Kidney epithelial cell (primary cell): ENCODE results near the gene PTGES2. TPM values are rescaled to one million over a fixed set of nuclear protein-coding genes. Genes with fewer than 3 reads are reported as not detected.
"Not testable (repeated sequence)": the region's sequence is repeated elsewhere in the genome, so short reads cannot be mapped to it uniquely, and the experiment has no call there.

ENCODE experiments used
- DNase-seq: peaks from one replicate; pipeline ENCODE4 v3.0.0-alpha.2; 2010; ENCODE audit warnings: low read depth
- H3K27me3 ChIP-seq: 2 replicates; pipeline ENCODE4 v1.6.0; 2011; ENCODE audit warnings: low read length; ENCODE audit not compliant: control insufficient read depth, insufficient read depth
- H3K36me3 ChIP-seq: 2 replicates; pipeline ENCODE4 v1.5.1; 2011; ENCODE audit warnings: low read length; ENCODE audit not compliant: control insufficient read depth, insufficient read depth
- H3K4me3 ChIP-seq: 2 replicates; pipeline ENCODE4 v1.5.1; 2011; ENCODE audit warnings: low read depth, mild to moderate bottlenecking, control low read depth, low read length
- total RNA-seq: library from RNA; depleted of rRNA; stranded (reverse); fragments of >200 nt; gene quantifications from 2 replicates; pipeline ENCODE4 v1.2.3, GENCODE V29; 2015
- TF ChIP-seq, protein P1 (sequence below): IDR thresholded peaks from 2 replicates; pipeline ENCODE4 v1.5.1; 2011; ENCODE audit warnings: mild to moderate bottlenecking, moderate library complexity, low read length, control low read depth, inconsistent platforms; ENCODE audit not compliant: insufficient read depth, poor library complexity, severe bottlenecking

Gene PTGES2
- total RNA-seq, 1 donor from 2014 or later, result 81.2 TPM

DNA sequence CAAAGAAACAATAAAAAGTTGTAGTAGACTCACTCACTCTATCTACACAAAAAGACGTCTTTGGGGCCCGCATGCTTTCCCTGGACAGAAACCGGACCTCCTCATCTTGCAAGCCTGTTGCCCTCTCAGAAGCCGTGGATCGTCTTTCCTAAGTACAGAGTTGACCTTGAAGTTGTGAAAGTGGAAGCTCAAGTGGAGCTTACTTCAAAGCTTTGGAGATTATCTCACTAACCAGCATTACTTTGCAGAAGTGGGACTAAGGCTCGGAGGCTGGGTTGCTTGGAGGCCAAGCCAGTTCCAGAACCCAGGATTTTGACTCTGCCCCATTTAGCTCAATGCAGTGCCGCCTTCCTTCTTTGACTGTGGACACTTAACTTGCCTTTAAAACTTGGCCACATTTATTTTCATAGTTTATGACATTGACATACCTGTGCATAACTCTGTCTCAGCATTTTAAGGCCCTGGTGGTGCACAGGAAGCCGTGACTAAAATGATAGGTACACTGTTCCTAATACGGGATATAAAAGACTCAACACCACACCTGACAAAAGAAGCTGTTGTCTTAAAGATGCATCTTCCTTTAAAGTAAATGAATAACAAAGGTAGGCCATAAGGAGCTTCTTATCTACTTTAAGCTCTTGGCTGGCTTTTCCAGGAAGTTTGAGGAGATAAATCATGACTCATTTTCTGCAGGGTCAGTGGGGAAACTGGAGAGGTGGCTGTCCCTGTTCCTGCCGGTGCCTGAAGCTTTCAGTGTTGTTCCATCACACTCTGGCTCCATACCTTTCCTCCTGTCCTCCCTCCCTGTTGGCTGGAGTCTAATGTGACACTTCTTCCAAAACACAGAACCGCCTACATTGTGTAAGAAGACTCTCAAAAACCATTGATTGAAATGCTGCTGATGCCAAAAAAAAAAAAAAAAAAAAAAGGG lies 48.8 kb downstream of the PTGES2 start:
- DNase-seq, result no peak
- TF ChIP-seq, protein P1, sequence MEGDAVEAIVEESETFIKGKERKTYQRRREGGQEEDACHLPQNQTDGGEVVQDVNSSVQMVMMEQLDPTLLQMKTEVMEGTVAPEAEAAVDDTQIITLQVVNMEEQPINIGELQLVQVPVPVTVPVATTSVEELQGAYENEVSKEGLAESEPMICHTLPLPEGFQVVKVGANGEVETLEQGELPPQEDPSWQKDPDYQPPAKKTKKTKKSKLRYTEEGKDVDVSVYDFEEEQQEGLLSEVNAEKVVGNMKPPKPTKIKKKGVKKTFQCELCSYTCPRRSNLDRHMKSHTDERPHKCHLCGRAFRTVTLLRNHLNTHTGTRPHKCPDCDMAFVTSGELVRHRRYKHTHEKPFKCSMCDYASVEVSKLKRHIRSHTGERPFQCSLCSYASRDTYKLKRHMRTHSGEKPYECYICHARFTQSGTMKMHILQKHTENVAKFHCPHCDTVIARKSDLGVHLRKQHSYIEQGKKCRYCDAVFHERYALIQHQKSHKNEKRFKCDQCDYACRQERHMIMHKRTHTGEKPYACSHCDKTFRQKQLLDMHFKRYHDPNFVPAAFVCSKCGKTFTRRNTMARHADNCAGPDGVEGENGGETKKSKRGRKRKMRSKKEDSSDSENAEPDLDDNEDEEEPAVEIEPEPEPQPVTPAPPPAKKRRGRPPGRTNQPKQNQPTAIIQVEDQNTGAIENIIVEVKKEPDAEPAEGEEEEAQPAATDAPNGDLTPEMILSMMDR, result no peak
- H3K27me3 ChIP-seq, result no peaks in the 10 kb centered on the region
- no peaks in the 10 kb centered on the region for H3K36me3 ChIP-seq
- H3K4me3 ChIP-seq, result no peak overlapping the region

DNA sequence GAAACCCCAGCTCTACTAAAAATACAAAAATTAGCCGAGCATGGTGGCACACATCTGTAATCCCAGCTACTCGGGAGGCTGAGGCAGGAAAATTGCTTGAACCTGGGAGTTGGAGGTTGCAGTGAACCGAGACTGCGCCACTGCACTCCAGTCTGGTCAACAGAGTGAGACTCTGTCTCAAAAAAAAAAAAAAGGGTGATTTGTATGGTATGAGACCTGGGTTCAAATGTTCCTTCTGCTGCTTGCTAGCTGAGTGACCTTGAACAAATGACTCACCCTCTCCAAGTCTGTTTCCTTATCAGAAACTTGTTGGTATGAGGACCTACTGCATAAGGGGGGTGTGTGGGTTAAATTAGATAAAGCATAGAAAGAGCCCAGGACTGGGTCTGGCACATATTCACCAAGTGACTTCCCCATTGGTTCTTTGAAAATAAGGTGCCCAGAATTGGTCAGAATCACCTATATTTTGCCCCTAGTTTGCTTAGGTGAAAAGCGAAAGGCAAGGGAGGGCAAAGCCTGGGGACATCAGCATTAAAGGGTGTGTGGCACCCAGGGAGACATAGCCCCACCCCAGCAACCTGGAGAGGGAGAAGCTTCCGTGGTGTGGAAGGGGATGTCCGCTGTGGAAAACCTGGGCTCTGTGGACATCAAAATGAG lies 49.6 kb downstream of the PTGES2 start:
- H3K36me3 ChIP-seq, result no peaks in the 10 kb centered on the region
- no peak for DNase-seq
- H3K27me3 ChIP-seq, result no peaks in the 10 kb centered on the region
- no peak overlapping the region for H3K4me3 ChIP-seq
- TF ChIP-seq, protein P1, result no peak

DNA sequence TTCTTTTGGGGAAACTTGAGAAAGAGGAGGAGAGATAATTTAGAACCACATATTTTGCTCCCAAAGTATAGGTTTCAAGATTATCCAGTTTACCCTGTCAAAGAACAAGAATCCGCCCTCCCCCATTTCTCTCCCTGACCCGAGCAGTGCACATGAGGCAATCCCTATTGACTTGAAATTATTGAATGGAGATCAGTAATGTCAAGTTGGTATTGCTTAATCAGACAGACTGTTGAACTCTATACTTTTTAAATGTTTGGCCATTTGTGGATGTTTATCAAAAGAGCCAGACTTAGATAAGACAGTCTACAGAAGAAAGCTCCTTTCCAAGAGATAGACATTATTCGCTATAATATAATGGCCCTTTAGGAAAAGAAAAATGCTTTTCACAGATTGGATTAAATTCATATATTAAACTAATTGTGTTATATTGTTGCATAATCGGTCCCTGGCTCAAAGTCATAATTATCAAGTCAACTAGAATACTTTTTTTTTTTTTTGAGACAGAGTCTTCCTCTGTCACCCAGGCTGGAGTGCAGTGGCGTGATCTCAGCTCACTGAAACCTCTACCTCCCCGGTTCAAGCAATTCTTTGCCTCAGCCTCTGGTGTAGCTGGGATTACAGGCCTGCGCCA lies 54.2 kb downstream of the PTGES2 start:
- TF ChIP-seq, protein P1, result no peak
- no peak for DNase-seq
- Histone ChIP-seq H3K36me3 (no peaks in the 10 kb centered on the region), H3K4me3 (no peak overlapping the region), H3K27me3 (no peaks in the 10 kb centered on the region)

DNA sequence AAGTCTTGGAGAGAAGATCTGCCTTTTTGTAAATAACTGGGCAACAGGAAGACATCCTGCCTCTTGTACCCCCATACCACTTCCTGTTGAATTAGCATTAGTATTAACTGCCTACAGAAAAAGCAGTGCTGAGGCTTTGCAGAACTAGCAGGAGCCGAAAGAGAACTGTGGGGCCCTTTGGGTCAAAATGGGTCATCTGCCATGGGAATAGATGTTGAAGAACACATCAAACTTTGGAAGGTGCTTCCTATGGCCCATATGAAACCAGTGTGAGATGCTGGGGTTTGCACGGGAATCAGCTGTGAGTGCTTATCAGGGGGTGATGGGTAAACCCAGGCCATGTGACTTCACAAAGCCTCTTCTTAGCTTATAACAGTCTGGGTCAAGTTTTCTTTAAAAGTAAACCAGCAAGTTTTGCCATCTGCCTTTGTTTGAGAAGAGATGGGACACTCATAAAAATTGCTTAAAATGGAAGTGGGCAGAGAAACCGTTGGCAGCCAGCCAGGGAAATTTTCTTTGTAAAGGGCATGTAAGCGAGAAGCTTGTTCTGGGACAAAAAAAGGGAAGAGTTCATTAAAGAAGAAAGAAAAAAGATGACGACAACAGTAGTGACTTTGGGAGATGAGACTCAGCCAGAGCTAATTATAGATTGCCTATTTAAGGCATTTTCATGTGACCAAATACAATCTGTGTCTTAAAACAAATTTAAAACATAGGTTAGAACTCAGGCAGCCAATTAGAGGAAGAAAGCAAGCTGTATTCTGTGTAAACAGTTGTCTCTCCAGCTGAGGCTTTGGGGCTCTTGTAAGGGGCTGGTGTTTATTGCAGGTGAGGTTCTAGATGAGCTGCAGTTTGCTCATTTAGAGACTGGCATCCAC lies 55.1 kb downstream of the PTGES2 start:
- no peak overlapping the region for H3K4me3 ChIP-seq
- DNase-seq, result no peak

DNA sequence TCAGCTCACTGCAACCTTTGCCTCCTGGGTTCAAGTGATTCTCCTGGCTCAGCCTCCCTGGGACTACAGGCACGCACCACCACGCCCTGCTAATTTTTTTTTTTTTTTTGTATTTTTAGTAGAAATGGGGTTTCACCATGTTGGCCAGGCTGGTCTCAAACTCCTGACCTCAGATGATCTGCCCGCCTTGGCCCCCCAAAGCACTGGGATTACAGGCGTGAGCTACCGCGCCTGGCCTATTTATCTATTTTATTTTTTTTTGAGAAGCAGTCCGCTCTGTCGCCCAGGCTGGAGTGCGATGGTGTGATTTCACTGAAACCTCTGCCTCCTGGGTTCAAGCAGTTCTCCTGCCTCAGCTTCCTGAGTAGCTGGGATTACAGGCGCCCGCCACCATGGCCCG lies 56.1 kb downstream of the PTGES2 start:
- not testable (repeated sequence) for H3K27me3 ChIP-seq, H3K4me3 ChIP-seq, H3K36me3 ChIP-seq, DNase-seq

More for the DNA sequence above, 55.1 kb downstream of the PTGES2 start:
- Histone ChIP-seq H3K27me3 (no peaks in the 10 kb centered on the region), H3K36me3 (no peaks in the 10 kb centered on the region)
- TF ChIP-seq, protein P1, result no peak
